Activated CD4-positive, alpha-beta T cell treated with anti-CD3 and anti-CD28 coated beads, Interleukin-2, amount 50 U/mL, for 1 hour (primary cell): ENCODE results near the gene PIN1.

Experiments used
- DNase-seq: peaks from one replicate; pipeline ENCODE4 v3.0.0-alpha.2; 2020

PIN1 gene

DNA sequence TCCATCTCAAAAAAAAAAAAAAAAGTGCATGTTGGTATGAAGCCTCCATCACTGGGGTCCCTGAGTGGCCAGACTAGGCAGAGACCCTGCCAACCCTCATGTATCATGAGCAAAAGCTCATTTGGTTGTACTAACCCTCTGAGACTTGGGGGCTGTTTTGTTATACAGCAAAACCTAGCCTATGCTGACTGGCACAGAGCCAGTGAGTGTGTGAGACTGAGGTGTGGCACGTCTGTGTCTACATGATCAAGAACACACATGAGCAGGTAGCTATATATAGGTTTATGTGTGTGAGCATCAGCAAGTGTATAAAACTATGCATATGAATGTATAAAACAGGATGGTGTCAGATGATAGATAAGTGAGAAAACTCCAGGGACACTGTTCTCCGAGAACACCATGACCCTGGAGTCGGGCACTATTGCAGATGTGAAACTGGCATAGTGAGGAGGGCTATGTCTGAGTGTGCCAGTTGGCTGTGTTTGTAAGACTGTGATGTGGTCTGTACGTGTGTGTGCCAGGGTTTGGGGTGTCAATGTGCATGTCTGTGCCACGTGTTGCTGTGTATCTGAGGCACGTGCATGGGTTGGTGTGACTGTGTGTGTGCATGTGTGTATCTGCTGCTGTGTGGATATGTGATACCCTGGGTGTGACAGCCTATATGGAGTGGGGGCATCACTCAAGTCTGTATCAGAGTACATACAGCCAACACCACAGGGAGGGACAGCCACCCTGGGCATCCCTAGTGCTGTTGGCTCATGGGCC, 56.7 kb downstream of the PIN1 start:
- no peak for DNase-seq
